ENCODE measurements around the gene IGSF6.
"Not testable (repeated sequence)": the region's sequence is repeated elsewhere in the genome, so short reads cannot be mapped to it uniquely, and the experiment has no call there.

Gene IGSF6

DNA sequence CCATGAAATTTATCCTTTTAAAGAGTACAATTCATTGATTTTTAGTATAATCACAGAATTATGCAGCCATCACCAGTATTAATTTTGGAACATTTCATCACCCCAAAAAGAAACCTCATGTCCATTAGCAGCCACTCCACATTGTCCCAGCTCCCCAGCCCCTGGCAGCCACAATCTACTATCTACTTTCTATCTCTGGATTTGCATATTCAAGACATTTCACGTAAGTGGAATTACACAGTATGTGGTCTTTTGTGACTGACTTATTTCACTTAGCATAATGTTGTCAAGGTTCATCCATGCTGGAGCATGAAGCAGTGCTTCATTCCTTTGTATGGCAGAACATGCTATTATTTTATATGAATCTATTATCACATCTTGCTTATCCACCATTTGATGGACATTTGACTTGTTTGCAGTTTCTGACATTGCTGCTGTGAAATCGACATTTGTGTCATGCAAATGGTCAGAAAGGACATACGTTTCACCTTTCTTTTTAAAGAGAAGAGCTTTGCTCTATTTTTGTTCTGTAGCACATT, 42.3 kb downstream of the IGSF6 start:
- no peaks in the 10 kb centered on the region for H3K27me3 ChIP-seq (ENCODE audit: insufficient read depth, low read length)
- peaks cover 8% of the 10 kb centered on the region for H3K36me3 ChIP-seq (ENCODE audit: insufficient read depth, low read depth, low read length)
- H3K4me3 ChIP-seq (ENCODE audit: low read length) = 0 out of 2 replicates have a peak overlapping the region, but pooled peaks have one; percentile 0
- H3K9me3 ChIP-seq (ENCODE audit: insufficient read depth, low read depth, low read length) = no peaks in the 10 kb centered on the region
- H3K4me1 ChIP-seq (ENCODE audit: insufficient read depth, low read length) = peaks cover 40% of the 10 kb centered on the region
- no peak overlapping the region for H3K27ac ChIP-seq (ENCODE audit: low read length)
- no peak overlapping the region for H3K9ac ChIP-seq (ENCODE audit: low read depth, low read length)

- Histone ChIP-seq H3K27me3 (ENCODE audit: insufficient read depth, low read length) (no peaks in the 10 kb centered on the region), H3K9me3 (ENCODE audit: insufficient read depth, low read depth, low read length) (no peaks in the 10 kb centered on the region), H3K27ac (ENCODE audit: low read length) (no peak overlapping the region), H3K4me3 (ENCODE audit: low read length) (no peak overlapping the region), H3K4me1 (ENCODE audit: insufficient read depth, low read length) (peaks cover 40% of the 10 kb centered on the region), H3K9ac (ENCODE audit: low read depth, low read length) (peak overlapping the region; percentile 12; the same call in 1 of the 2 replicates), H3K36me3 (ENCODE audit: insufficient read depth, low read depth, low read length) (peaks cover 1% of the 10 kb centered on the region; the same call in 1 of the 2 replicates)
Measured at GRCh38 chr16:21608639-21609328, 43.6 kb downstream of the IGSF6 start.

DNA sequence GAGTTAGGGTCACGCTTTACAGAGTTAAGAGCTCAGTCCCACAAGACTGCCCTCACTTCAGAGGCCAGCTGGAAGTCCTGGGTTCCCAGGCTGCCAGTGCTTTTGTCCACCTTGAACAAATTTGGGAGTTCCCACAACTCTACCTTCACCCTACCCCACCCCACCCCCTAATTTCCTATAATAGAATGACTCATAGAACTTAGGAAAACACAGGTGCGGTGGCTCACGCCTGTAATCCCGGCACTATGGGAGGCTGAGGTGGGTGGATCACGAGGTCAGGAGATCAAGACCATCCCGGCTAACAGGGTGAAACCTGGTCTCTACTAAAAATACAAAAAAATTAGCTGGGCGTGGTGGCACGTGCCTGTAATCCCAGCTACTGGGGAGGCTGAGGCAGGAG, 46.6 kb downstream of the IGSF6 start:
- peaks cover 30% of the 10 kb centered on the region for H3K4me1 ChIP-seq (ENCODE audit: insufficient read depth, low read length)
- H3K9me3 ChIP-seq (ENCODE audit: insufficient read depth, low read depth, low read length); H3K9ac ChIP-seq (ENCODE audit: low read depth, low read length); H3K4me3 ChIP-seq (ENCODE audit: low read length); H3K27ac ChIP-seq (ENCODE audit: low read length); H3K36me3 ChIP-seq (ENCODE audit: insufficient read depth, low read depth, low read length); H3K27me3 ChIP-seq (ENCODE audit: insufficient read depth, low read length): not testable (repeated sequence)

- peaks cover 13% of the 10 kb centered on the region for H3K4me1 ChIP-seq (ENCODE audit: insufficient read depth, low read length)
- no peak overlapping the region for H3K9ac ChIP-seq (ENCODE audit: low read depth, low read length)
- no peaks in the 10 kb centered on the region for H3K9me3 ChIP-seq (ENCODE audit: insufficient read depth, low read depth, low read length)
- no peaks in the 10 kb centered on the region for H3K27me3 ChIP-seq (ENCODE audit: insufficient read depth, low read length)
- no peaks in the 10 kb centered on the region for H3K36me3 ChIP-seq (ENCODE audit: insufficient read depth, low read depth, low read length)
- no peak overlapping the region for H3K4me3 ChIP-seq (ENCODE audit: low read length)
- no peak overlapping the region for H3K27ac ChIP-seq (ENCODE audit: low read length)
Measured at GRCh38 chr16:21603928-21604327, 48.5 kb downstream of the IGSF6 start.

- H3K27me3 ChIP-seq (ENCODE audit: insufficient read depth, low read length) = no peaks in the 10 kb centered on the region
- H3K4me1 ChIP-seq (ENCODE audit: insufficient read depth, low read length) = peaks cover 5% of the 10 kb centered on the region; the same call in 1 of the 2 replicates
- no peaks in the 10 kb centered on the region for H3K36me3 ChIP-seq (ENCODE audit: insufficient read depth, low read depth, low read length)
- H3K9me3 ChIP-seq (ENCODE audit: insufficient read depth, low read depth, low read length) = no peaks in the 10 kb centered on the region
- no peak overlapping the region for H3K4me3 ChIP-seq (ENCODE audit: low read length)
- H3K9ac ChIP-seq (ENCODE audit: low read depth, low read length) = no peak overlapping the region
- H3K27ac ChIP-seq (ENCODE audit: low read length) = no peak overlapping the region
Measured at GRCh38 chr16:21602785-21603184, 49.6 kb downstream of the IGSF6 start.

DNA sequence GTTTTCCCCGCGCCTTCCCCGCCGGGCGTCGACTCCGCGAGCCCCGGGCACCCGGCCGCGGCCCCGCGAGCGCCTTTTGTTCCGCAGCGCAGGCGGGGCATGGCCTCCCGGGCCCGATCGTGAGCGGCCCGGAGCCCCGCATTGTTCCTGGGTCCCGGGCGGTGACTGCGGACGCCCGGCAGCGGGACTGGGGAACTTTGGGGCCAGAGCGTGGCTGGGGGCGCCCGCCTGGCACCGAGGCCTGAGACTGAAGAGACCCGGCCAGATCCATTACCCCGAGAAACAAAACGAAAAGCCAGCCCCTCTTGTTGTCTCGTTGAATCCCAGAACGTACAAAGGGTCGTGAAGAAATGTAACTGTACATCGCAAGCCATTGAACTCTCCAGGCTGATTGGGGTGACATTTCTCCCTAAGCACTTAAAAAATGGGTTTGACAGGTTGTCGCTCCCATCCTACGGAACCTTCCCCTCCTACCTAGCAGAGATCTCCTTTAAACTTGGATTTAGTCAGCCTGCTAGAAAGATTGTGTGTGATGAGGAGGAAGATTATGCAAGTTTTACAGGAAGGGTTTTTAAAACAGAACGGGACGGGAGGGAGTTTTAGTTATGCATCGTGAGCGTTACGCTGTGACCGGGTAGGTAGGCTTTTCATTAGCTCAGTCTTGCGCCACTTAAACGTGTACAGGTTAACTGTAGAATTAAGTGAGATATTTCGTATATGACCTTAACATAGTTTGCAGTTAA, 52.2 kb downstream of the IGSF6 start:
- Histone ChIP-seq H3K9me3 (ENCODE audit: insufficient read depth, low read depth, low read length) (no peaks in the 10 kb centered on the region), H3K4me1 (ENCODE audit: insufficient read depth, low read length) (peaks cover 5% of the 10 kb centered on the region; the same call in 1 of the 2 replicates), H3K27ac (ENCODE audit: low read length) (no peak overlapping the region), H3K36me3 (ENCODE audit: insufficient read depth, low read depth, low read length) (no peaks in the 10 kb centered on the region), H3K27me3 (ENCODE audit: insufficient read depth, low read length) (no peaks in the 10 kb centered on the region), H3K4me3 (ENCODE audit: low read length) (peak overlapping the region; percentile 91), H3K9ac (ENCODE audit: low read depth, low read length) (peak overlapping the region; percentile 98)

DNA sequence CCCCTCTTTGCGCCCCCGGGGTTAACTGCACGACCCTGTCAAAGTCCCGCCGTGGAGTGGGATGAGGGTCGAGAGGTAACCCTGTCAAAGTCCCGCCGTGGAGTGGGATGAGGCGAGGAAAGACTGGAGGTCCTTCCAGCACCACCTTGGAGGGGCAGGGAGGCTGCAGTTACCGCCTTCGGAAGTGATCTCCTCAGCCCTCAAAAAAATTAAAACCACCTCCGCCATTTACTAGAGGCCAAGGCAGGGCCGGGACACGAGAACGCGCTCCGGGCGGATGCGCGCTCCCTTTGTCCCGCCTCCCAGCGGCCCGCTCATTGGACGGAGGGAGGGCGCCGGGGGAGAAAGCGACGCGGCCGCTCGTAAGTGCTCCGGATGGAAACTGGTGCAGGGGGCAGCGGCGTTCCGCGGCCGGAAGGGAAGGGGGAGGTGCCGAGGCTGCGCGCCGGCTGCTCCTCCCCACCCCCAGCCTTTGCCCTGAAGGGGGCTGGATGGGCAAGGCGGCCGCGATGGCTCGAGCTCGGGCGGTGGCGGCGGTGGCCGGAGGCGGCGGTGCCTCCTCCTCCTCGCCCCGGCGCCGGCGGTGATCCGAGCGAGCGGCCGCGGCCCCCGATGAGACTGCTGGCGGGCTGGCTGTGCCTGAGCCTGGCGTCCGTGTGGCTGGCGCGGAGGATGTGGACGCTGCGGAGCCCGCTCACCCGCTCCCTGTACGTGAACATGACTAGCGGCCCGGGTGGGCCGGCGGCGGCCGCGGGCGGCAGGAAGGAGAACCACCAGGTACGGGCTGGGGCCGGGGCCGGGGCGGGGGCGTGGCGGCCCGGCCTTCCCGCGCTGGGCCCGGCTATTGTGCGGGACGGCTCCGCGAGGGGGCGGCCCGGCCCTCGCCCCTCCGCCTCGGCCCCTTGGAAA, 53.0 kb downstream of the IGSF6 start, which contains the start of gene METTL9:
TSS of gene METTL9 (plus strand) at position 456 of the 909 bp plus-strand sequence. CDS start at position 613, 157 bp downstream.
- H3K36me3 ChIP-seq (ENCODE audit: insufficient read depth, low read depth, low read length) = no peaks in the 10 kb centered on the region

DNA sequence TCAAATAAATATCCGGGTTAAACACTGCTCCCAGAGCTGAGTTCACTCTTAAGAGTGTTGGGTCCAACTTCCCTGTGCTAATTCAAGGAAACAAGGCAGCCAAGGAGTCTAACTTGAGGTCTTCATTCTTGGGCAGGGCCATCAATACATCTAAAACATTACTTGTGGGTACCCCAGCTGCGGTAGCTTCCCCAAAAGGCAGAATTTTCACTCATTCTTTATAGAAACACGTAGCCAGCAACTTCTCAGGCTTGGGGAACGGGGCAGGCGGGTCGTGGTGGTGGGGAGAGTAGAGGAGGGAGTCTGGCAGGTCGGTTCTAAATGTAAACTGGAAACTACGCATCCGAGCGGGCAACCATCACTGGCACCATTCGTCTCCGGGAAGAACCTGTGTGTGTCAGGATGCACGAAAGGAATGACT, 53.7 kb downstream of the IGSF6 start:
- Histone ChIP-seq H3K9me3 (ENCODE audit: insufficient read depth, low read depth, low read length) (no peaks in the 10 kb centered on the region), H3K27me3 (ENCODE audit: insufficient read depth, low read length) (no peaks in the 10 kb centered on the region)

More for the DNA sequence above, 53.0 kb downstream of the IGSF6 start, which contains the start of gene METTL9:
- peak within 1 kb of the TSS; percentile 90 for H3K27ac ChIP-seq (ENCODE audit: low read length)
- peaks cover 5% of the 10 kb centered on the region; the same call in 1 of the 2 replicates for H3K4me1 ChIP-seq (ENCODE audit: insufficient read depth, low read length)
- H3K27me3 ChIP-seq (ENCODE audit: insufficient read depth, low read length) = no peaks in the 10 kb centered on the region
- no peaks in the 10 kb centered on the region for H3K9me3 ChIP-seq (ENCODE audit: insufficient read depth, low read depth, low read length)
- H3K9ac ChIP-seq (ENCODE audit: low read depth, low read length) = peak within 1 kb of the TSS; percentile 98
- peak within 1 kb of the TSS; percentile 91 for H3K4me3 ChIP-seq (ENCODE audit: low read length)

GRCh38 chr16:21598206-21598605, 54.2 kb downstream of the IGSF6 start:
- no peaks in the 10 kb centered on the region for H3K36me3 ChIP-seq (ENCODE audit: insufficient read depth, low read depth, low read length)
- peak overlapping the region; percentile 91 for H3K4me3 ChIP-seq (ENCODE audit: low read length)
- H3K9ac ChIP-seq (ENCODE audit: low read depth, low read length) = peak overlapping the region; percentile 98; the same call in 1 of the 2 replicates
- peaks cover 5% of the 10 kb centered on the region; the same call in 1 of the 2 replicates for H3K4me1 ChIP-seq (ENCODE audit: insufficient read depth, low read length)
- no peaks in the 10 kb centered on the region for H3K27me3 ChIP-seq (ENCODE audit: insufficient read depth, low read length)
- H3K27ac ChIP-seq (ENCODE audit: low read length) = no peak overlapping the region
- H3K9me3 ChIP-seq (ENCODE audit: insufficient read depth, low read depth, low read length) = no peaks in the 10 kb centered on the region

More for the DNA sequence above, 53.7 kb downstream of the IGSF6 start:
- Histone ChIP-seq H3K36me3 (ENCODE audit: insufficient read depth, low read depth, low read length) (no peaks in the 10 kb centered on the region), H3K4me3 (ENCODE audit: low read length) (peak overlapping the region; percentile 91), H3K27ac (ENCODE audit: low read length) (peak overlapping the region; percentile 90), H3K9ac (ENCODE audit: low read depth, low read length) (peak overlapping the region; percentile 98), H3K4me1 (ENCODE audit: insufficient read depth, low read length) (peaks cover 5% of the 10 kb centered on the region; the same call in 1 of the 2 replicates)

- Histone ChIP-seq H3K4me1 (ENCODE audit: insufficient read depth, low read length) (peaks cover 5% of the 10 kb centered on the region; the same call in 1 of the 2 replicates), H3K9ac (ENCODE audit: low read depth, low read length) (no peak overlapping the region; the same call in 1 of the 2 replicates)
Measured at GRCh38 chr16:21597561-21598030, 54.8 kb downstream of the IGSF6 start.

More at GRCh38 chr16:21597561-21598030, 54.8 kb downstream of the IGSF6 start:
- no peaks in the 10 kb centered on the region for H3K9me3 ChIP-seq (ENCODE audit: insufficient read depth, low read depth, low read length)
- H3K27me3 ChIP-seq (ENCODE audit: insufficient read depth, low read length) = no peaks in the 10 kb centered on the region
- no peak overlapping the region for H3K27ac ChIP-seq (ENCODE audit: low read length)
- no peaks in the 10 kb centered on the region for H3K36me3 ChIP-seq (ENCODE audit: insufficient read depth, low read depth, low read length)
- no peak overlapping the region for H3K4me3 ChIP-seq (ENCODE audit: low read length)
